ENCODE data around the gene KCNJ5.

Gene KCNJ5

DNA sequence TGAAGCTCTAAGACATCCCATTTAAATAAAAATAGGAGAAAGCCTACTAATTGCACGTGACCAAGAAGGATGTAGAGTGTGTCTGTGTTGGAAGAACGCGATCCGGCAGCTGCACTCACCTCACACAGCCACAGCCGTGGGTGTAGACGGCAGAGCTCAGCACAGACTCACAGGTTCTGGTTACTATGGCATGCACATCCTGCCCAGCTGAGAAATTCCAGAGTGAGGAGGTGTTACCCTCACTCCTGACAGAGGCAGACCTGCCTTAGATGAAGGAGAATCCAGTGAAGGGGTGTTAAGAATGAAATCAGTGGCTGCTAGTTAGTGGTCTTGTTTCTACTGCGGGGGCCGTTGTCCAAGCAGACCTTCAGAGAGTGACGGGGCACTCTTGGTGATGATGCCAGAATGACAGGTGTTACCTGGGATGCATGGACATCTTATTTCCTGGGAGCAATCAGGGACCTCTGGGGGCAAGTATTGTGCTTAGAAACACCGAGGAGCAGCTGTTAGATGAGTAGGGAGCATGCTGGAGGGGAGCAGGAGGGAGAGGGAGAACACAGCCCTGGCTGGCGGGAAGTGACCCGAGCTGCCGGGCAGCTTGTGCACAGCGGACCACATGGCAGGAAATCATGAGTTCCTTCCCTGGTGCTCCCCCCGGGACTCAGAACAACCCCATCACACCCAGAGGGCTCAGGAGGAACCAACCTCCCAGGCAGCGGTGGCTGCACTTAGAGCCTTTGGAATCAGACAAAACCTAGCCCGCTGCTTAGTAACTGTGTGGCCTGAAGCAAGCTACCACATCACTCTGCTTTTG lies 12.3 kb downstream of the KCNJ5 start:
- H3K4me1 Mint-ChIP-seq: peaks cover 7% of the 10 kb centered on the region
- H3K4me3 Mint-ChIP-seq: peak overlapping the region; percentile 81
- H3K36me3 Mint-ChIP-seq (ENCODE audit: insufficient read depth): peaks cover 1% of the 10 kb centered on the region
- no peaks in the 10 kb centered on the region for H3K9me3 Mint-ChIP-seq
- DNase-seq (ENCODE audit: low spot score in 2 of 2) (no peak), ATAC-seq (replicated peaks; ENCODE audit: extremely low read depth, poor library complexity, severe bottlenecking) (no peak)
- H3K27me3 Mint-ChIP-seq: peaks cover 15% of the 10 kb centered on the region
- H3K27ac Mint-ChIP-seq (ENCODE audit: low read depth): no peak overlapping the region

DNA sequence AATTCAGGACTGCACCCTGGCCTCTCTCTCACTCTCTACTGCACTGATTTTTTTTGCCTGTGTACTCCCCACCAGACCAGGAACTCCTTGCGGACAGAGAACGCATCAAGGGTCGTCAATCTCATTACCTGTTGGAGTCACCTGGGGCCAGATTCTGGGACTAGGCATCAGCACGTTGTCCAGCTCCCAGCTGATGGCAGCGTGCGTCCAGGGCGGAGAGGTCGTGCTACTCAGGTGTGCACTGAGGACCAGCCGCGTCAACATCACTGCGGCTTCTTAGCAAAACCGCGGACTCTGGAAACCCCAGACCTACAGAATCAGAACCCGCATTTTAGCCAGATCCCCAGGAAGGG lies 13.1 kb downstream of the KCNJ5 start:
- Mint-ChIP-seq H3K9me3 (no peaks in the 10 kb centered on the region), H3K4me1 (peaks cover 7% of the 10 kb centered on the region), H3K36me3 (ENCODE audit: insufficient read depth) (peaks cover 1% of the 10 kb centered on the region), H3K4me3 (peak overlapping the region; percentile 81), H3K27ac (ENCODE audit: low read depth) (no peak overlapping the region), H3K27me3 (peaks cover 18% of the 10 kb centered on the region)
- DNase-seq (ENCODE audit: low spot score in 2 of 2) (no peak), ATAC-seq (replicated peaks; ENCODE audit: extremely low read depth, poor library complexity, severe bottlenecking) (no peak)

DNA sequence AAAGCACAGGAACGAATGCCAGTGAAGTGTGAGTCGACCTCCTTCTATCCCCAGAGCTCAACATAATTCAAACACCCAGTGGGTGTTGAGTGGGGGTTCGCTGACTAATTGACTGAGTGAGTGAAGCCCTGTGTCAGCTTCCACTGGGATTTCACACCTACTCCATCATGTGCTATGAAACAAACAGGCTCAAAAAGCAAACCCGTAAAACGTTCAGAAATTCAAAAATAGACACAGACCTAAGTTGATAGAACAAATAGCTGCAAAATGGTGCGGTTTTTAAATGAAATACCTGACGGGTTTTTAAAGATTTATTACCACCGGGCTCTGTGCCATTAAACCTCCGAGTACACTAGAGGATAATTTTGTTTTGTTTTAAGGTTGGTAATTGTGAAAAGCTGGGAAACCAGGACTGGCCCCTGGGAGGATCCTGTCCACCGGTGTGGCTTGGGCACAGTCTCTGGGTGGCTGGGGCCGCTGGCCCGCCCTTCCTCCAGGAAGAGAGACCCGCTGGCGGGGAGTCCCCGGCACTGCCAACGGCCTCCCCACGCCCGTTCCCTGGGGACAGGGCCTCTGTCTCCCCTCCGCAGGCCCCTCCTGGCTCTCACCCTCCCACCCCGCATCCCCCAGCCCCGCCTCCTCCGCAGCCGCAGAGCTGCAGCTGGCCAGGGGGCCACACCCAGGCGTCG lies 13.6 kb downstream of the KCNJ5 start:
- no peak for DNase-seq (ENCODE audit: low spot score in 2 of 2)
- H3K27me3 Mint-ChIP-seq: peaks cover 23% of the 10 kb centered on the region
- H3K4me1 Mint-ChIP-seq: peaks cover 7% of the 10 kb centered on the region
- peak overlapping the region; percentile 81 for H3K4me3 Mint-ChIP-seq
- H3K9me3 Mint-ChIP-seq: no peaks in the 10 kb centered on the region
- peaks cover 1% of the 10 kb centered on the region for H3K36me3 Mint-ChIP-seq (ENCODE audit: insufficient read depth)
- peak; percentile 16 for ATAC-seq (replicated peaks; ENCODE audit: extremely low read depth, poor library complexity, severe bottlenecking)
- no peak overlapping the region for H3K27ac Mint-ChIP-seq (ENCODE audit: low read depth)

DNA sequence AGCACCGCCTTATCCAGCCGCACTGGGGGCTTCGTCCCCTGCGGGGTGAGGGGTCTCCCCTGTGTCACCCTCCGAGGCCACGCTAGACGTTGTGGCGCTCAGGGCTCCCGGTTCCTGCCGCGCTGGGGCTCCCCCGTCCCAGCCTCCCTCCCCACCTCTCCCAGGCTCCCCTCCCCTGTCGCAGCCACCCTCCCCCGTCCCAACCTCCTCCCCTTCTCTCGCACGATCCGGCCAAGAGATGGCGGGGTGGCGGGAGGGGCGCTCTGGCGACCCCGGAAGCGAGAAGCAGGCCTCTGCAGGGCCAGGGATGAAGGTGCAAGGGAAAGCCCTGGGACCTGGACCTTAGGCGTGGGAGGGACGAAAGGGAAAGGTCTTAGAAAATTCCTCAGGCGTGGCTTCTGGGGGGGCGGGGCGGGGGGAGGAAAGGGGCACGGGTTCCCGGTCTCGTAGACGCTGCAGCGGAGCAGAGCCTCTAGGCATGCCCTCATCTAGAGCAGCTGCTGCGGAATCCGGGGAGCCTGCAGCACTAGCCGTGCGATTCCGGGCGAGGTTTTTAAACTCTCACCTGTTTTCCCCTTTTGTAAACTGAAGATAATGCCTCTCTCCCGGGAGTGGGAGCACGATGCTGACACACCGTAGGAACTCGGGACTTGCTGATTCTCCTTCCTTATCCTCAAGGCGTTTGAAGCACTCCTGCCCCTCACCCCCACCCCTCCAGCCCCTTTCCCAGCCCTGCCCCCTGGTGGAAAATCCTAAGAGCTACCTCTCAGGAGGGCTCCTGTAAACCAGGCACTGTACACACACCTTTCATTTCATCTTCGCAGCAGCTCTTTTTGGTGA lies 14.4 kb downstream of the KCNJ5 start:
- Mint-ChIP-seq H3K27ac (ENCODE audit: low read depth) (peak overlapping the region; percentile 44), H3K4me1 (peaks cover 7% of the 10 kb centered on the region), H3K27me3 (peaks cover 24% of the 10 kb centered on the region), H3K9me3 (no peaks in the 10 kb centered on the region), H3K36me3 (ENCODE audit: insufficient read depth) (peaks cover 1% of the 10 kb centered on the region), H3K4me3 (peak overlapping the region; percentile 81)
- DNase-seq (ENCODE audit: low spot score in 2 of 2): no peak
- peak; percentile 66 for ATAC-seq (replicated peaks; ENCODE audit: extremely low read depth, poor library complexity, severe bottlenecking)

DNA sequence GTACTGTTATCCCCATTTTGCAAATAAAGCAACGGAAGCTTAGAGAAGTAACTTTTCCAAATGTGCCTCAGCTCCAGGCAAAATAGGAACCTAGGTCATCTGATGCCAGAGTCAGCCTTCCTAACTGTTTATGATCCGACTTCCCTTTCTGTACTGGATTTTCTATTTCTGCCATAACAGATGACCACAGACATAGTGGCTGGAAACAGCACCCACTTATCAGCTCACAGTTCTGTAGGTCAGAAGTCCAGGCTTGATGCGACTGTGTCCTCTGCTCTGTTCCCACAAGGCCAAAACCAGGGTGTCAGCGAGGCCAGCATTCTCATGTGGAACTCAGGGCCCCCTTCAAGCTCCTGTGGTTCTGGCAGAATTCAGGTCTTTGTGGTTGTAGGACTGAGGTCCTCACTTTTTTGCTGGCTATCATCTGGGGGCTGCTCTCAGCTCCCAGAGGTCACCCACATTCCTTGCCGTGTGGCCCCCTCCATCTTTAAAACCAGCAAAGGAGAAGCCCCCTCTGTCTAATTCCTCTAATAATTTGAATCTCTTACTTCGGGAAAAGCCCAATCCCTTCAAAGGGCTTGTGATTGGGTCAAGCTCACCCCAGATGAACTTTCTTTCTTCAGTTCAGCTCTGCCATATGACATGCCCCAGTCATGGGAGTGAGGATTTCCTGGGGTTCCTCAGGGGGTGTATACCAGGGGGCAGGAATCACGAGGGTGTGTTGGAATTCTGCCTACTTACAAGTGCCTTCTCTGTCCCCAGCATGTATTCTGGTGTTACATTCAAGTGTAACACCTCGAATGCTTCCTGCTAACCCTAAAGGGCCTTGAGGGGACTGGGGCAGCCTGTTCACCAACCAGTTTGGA lies 15.3 kb downstream of the KCNJ5 start:
- peaks cover 1% of the 10 kb centered on the region for H3K36me3 Mint-ChIP-seq (ENCODE audit: insufficient read depth)
- ATAC-seq (replicated peaks; ENCODE audit: extremely low read depth, poor library complexity, severe bottlenecking) (no peak), DNase-seq (ENCODE audit: low spot score in 2 of 2) (no peak)
- peak overlapping the region; percentile 44 for H3K27ac Mint-ChIP-seq (ENCODE audit: low read depth)
- H3K4me1 Mint-ChIP-seq: peaks cover 7% of the 10 kb centered on the region
- no peaks in the 10 kb centered on the region for H3K9me3 Mint-ChIP-seq
- peaks cover 24% of the 10 kb centered on the region for H3K27me3 Mint-ChIP-seq
- H3K4me3 Mint-ChIP-seq: peak overlapping the region; percentile 81

DNA sequence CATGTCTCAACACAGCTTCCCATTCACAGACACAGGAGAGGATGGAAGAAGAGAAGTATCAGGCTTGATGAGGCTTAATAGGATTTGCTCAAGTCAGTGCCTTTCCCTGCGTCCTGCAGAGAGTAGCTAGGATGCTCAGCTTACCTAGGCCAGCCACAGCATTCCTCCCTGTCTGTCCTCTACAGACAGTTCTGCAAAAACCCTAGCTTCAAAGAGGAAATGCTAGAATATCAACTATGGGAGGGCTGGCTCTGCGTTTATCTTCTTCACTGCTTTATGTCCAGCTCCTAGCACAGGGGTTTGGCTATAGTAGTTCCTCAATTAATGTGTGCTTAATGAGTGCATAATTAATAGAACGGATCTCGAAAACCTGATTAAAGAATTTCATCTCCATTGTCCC lies 16.4 kb downstream of the KCNJ5 start:
- no peak overlapping the region for H3K27ac Mint-ChIP-seq (ENCODE audit: low read depth)
- DNase-seq (ENCODE audit: low spot score in 2 of 2) (no peak), ATAC-seq (replicated peaks; ENCODE audit: extremely low read depth, poor library complexity, severe bottlenecking) (no peak)
- no peaks in the 10 kb centered on the region for H3K9me3 Mint-ChIP-seq
- H3K27me3 Mint-ChIP-seq: peaks cover 24% of the 10 kb centered on the region
- peaks cover 7% of the 10 kb centered on the region for H3K4me1 Mint-ChIP-seq
- H3K4me3 Mint-ChIP-seq: no peak overlapping the region
- no peaks in the 10 kb centered on the region for H3K36me3 Mint-ChIP-seq (ENCODE audit: insufficient read depth)

DNA sequence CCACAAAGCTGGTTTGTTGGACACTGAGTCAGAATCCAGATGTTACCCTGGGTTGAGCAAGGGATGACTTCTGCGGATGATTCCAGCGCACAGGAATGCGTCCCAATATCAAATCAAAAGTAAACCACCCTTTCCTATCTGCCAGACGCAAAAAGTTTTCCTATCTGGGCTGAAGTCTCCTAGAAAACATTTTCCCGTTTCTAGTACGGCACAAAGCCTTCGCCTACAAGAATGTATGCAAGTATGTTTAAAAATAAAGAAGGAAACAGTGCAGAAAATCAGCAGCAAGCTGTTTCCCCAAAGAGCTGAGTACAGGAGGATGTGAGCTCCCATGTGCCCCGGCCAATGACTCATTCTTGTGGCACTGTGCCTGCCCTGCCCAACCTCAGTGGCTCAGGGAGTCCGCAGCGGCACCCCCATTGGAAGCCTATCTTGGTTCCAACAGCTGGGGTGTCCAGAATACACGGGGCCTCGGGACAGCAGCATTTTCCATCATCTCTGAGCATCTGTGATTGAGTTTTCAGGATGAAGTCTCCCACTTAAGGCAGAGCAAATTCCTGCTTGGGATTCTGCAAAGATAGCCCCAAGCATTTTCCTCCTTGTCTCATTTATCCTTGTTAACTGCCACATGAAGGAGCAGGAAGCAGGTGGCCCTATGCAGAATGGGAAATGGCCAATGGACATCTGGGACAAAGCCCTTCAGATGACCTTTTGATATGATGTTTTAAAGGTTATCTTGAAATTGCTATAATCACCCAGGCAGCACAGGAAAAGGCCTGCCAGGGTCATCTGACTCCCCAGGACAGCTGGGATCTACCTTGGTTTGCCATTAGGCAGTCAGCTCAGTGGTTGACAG lies 17.5 kb downstream of the KCNJ5 start:
- ATAC-seq (replicated peaks; ENCODE audit: extremely low read depth, poor library complexity, severe bottlenecking) (no peak), DNase-seq (ENCODE audit: low spot score in 2 of 2) (no peak)
- Mint-ChIP-seq H3K4me1 (peaks cover 7% of the 10 kb centered on the region), H3K27me3 (peaks cover 30% of the 10 kb centered on the region), H3K4me3 (no peak overlapping the region), H3K9me3 (no peaks in the 10 kb centered on the region), H3K27ac (ENCODE audit: low read depth) (no peak overlapping the region), H3K36me3 (ENCODE audit: insufficient read depth) (no peaks in the 10 kb centered on the region)

DNA sequence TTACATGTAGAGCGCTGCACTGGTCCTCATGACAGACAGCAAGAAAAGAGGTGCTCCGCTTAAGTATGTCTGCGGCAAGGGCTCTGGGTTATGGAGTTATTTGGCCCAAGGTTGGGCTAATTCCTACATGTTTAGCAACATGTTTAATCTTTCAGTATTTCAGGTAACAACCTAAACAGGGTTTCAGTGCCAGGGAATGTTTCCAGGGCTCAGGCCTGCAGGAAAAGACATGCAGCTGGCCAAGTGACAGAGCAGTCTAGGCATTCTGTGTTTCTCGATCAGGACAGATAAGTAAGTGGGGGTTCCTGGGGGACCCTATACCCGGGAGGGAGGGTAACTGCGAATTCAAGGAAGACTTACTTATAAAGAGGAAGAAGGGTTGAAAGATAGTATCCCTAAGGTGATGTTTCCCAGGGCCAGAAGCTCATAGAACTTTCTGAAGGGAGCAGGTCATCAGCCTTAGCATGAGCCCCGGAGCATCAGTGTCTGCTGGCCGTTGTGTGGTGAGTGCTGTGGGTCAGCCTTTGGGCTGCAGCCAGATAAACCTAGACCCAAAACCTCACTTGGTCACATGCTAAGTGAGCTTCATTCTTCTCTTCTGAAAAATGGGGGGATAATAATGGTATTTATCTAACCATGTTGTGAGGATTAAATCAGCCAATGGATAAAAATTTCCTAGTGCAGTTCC lies 18.4 kb downstream of the KCNJ5 start:
- peaks cover 33% of the 10 kb centered on the region for H3K27me3 Mint-ChIP-seq
- H3K4me1 Mint-ChIP-seq: peaks cover 7% of the 10 kb centered on the region
- no peak overlapping the region for H3K27ac Mint-ChIP-seq (ENCODE audit: low read depth)
- DNase-seq (ENCODE audit: low spot score in 2 of 2) (no peak), ATAC-seq (replicated peaks; ENCODE audit: extremely low read depth, poor library complexity, severe bottlenecking) (no peak)
- H3K9me3 Mint-ChIP-seq: no peaks in the 10 kb centered on the region
- H3K4me3 Mint-ChIP-seq: no peak overlapping the region
- no peaks in the 10 kb centered on the region for H3K36me3 Mint-ChIP-seq (ENCODE audit: insufficient read depth)

DNA sequence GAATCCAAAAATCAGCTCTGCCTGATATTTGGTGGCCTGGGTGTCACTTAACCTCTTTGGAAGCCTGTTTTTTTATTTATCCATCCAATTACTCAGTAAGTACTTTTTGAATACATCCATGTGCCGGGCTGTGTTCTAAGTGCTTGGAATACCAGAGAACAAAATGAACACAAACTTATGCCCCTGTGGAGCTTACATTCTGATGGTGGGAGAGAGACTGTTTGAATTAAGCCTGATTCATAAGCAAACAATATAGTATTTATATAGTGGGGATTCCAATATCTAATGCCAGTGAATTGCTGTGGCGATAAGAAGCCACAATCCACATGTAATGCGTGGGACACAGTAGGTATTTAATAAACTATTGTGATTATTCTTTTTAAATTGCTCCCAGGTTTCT lies 19.4 kb downstream of the KCNJ5 start:
- no peak overlapping the region for H3K4me3 Mint-ChIP-seq
- ATAC-seq (replicated peaks; ENCODE audit: extremely low read depth, poor library complexity, severe bottlenecking) (no peak), DNase-seq (ENCODE audit: low spot score in 2 of 2) (no peak)
- H3K36me3 Mint-ChIP-seq (ENCODE audit: insufficient read depth): no peaks in the 10 kb centered on the region
- peaks cover 33% of the 10 kb centered on the region for H3K27me3 Mint-ChIP-seq
- H3K9me3 Mint-ChIP-seq: no peaks in the 10 kb centered on the region
- H3K4me1 Mint-ChIP-seq: peaks cover 7% of the 10 kb centered on the region
- H3K27ac Mint-ChIP-seq (ENCODE audit: low read depth): no peak overlapping the region

DNA sequence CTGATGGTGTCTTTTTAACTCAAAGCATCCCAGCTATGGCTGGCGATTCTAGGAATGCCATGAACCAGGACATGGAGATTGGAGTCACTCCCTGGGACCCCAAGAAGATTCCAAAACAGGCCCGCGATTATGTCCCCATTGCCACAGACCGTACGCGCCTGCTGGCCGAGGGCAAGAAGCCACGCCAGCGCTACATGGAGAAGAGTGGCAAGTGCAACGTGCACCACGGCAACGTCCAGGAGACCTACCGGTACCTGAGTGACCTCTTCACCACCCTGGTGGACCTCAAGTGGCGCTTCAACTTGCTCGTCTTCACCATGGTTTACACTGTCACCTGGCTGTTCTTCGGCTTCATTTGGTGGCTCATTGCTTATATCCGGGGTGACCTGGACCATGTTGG lies 20.1 kb downstream of the KCNJ5 start:
- H3K4me1 Mint-ChIP-seq: peaks cover 2% of the 10 kb centered on the region
- no peak overlapping the region for H3K27ac Mint-ChIP-seq (ENCODE audit: low read depth)
- no peaks in the 10 kb centered on the region for H3K9me3 Mint-ChIP-seq
- H3K36me3 Mint-ChIP-seq (ENCODE audit: insufficient read depth): no peaks in the 10 kb centered on the region
- ATAC-seq (replicated peaks; ENCODE audit: extremely low read depth, poor library complexity, severe bottlenecking) (no peak), DNase-seq (ENCODE audit: low spot score in 2 of 2) (no peak)
- H3K4me3 Mint-ChIP-seq: no peak overlapping the region
- H3K27me3 Mint-ChIP-seq: peaks cover 34% of the 10 kb centered on the region

DNA sequence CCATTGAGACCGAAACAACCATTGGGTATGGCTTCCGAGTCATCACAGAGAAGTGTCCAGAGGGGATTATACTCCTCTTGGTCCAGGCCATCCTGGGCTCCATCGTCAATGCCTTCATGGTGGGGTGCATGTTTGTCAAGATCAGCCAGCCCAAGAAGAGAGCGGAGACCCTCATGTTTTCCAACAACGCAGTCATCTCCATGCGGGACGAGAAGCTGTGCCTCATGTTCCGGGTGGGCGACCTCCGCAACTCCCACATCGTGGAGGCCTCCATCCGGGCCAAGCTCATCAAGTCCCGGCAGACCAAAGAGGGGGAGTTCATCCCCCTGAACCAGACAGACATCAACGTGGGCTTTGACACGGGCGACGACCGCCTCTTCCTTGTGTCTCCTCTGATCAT lies 20.5 kb downstream of the KCNJ5 start:
- Mint-ChIP-seq H3K27me3 (peaks cover 33% of the 10 kb centered on the region), H3K36me3 (ENCODE audit: insufficient read depth) (no peaks in the 10 kb centered on the region), H3K9me3 (no peaks in the 10 kb centered on the region), H3K4me1 (no peaks in the 10 kb centered on the region), H3K4me3 (no peak overlapping the region), H3K27ac (ENCODE audit: low read depth) (no peak overlapping the region)
- no peak for ATAC-seq (replicated peaks; ENCODE audit: extremely low read depth, poor library complexity, severe bottlenecking)
- no peak for DNase-seq (ENCODE audit: low spot score in 2 of 2)
